NCI-H1436 (cell line): ENCODE measurements around the gene RABGGTB.
"Not testable (repeated sequence)": the region's sequence is repeated elsewhere in the genome, so short reads cannot be mapped to it uniquely, and the experiment has no call there.

ENCODE experiments used
- DNase-seq: peaks from one replicate; lab custom pipeline; 2025; lab: John Stamatoyannopoulos, UW

The RABGGTB gene

GRCh38 chr1:75795703-75796193 is 9.7 kb downstream of the RABGGTB start:
- no peak for DNase-seq

GRCh38 chr1:75796376-75797272 is 10.6 kb downstream of the RABGGTB start, which contains the start of gene MSH4:
Gene MSH4, plus strand, starts transcription at chr1:75796882. Its CDS starts 104 bp downstream, at chr1:75796986.
- peak; percentile 2 for DNase-seq

GRCh38 chr1:75797273-75797588 is 11.2 kb downstream of the RABGGTB start:
- DNase-seq = no peak

GRCh38 chr1:75797606-75798216 is 11.7 kb downstream of the RABGGTB start:
- DNase-seq = no peak

GRCh38 chr1:75801480-75801879 is 15.4 kb downstream of the RABGGTB start:
- not testable (repeated sequence) for DNase-seq

- no peak for DNase-seq
Observed at GRCh38 chr1:75808921-75809320, 22.9 kb downstream of the RABGGTB start.

- not testable (repeated sequence) for DNase-seq
Observed at GRCh38 chr1:75810113-75810512, 24.1 kb downstream of the RABGGTB start.

- DNase-seq = no peak
Observed at GRCh38 chr1:75811211-75811981, 25.3 kb downstream of the RABGGTB start.

- no peak for DNase-seq
Observed at GRCh38 chr1:75812065-75812464, 26.0 kb downstream of the RABGGTB start.

GRCh38 chr1:75823596-75823995 is 37.5 kb downstream of the RABGGTB start:
- DNase-seq = not testable (repeated sequence)

GRCh38 chr1:75836528-75837100 is 50.6 kb downstream of the RABGGTB start:
- DNase-seq = no peak

- no peak for DNase-seq
Observed at GRCh38 chr1:75838079-75838478, 52.0 kb downstream of the RABGGTB start.

- no peak for DNase-seq
Observed at GRCh38 chr1:75841421-75841820, 55.4 kb downstream of the RABGGTB start.
